NCI-H774 (cell line): Measurements from ENCODE around the gene KCNAB1.

ENCODE experiments used
- DNase-seq: peaks from one replicate; lab custom pipeline; 2025; lab: John Stamatoyannopoulos, UW

The KCNAB1 gene

DNA sequence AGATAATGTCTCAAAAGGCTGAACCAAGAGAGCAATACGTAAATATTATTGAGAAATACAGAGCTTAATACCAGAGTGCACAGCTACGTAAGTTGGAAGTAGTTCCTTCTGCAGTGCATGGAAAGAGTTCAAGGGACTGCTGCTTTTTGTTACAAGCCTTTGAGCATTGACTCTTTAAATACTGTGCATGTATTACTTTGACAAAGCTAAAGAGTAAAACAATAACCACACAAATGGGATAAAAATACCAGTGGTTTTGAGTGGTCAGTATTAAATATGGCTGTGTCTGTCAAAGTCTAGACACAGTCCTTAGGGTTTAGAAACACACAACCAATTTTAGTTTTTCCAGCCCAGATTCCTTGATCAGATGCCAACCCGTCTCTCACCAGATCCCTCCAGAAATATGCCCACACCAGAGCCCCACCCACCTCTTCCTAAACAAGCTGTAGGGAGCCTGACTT, 372.5 kb downstream of the KCNAB1 start:
- DNase-seq: no peak

DNA sequence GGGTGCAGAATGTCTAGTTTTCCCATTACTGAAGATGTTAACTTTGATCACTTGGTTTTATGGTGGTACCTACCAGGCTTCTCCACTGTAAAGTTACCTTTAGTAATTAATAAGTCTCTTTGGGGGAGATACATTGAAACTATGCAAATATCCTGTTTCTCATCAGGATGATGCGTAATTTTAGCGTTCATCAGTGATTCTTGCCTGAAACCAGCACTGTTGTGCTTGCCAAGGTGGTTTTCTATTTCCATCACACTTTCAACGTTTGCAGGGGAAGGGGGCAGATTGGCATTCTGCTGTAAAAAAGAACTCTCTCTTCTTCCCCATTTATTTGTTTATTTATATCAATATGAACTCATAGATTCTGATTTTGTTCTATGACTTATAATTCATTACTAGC, 373.5 kb downstream of the KCNAB1 start:
- DNase-seq: no peak

DNA sequence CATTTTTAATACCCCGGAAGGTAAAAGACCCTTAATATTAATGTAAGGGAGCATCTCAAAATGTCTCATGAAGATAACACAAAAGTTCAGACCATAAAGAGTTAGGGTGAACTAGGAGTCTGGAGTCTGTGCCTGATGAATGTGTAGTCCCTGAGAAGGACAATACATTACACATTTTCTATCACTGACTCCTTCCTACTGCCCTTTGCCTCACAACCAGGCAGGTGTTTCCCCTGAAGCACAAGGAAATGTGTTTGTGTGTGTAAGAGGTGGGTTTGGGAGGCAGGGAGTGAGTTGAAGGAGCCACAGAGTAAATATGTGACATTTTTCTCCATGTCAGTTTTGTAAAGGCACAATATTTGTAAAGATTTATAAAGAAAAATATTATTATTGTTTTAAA, 375.4 kb downstream of the KCNAB1 start:
- no peak for DNase-seq

DNA sequence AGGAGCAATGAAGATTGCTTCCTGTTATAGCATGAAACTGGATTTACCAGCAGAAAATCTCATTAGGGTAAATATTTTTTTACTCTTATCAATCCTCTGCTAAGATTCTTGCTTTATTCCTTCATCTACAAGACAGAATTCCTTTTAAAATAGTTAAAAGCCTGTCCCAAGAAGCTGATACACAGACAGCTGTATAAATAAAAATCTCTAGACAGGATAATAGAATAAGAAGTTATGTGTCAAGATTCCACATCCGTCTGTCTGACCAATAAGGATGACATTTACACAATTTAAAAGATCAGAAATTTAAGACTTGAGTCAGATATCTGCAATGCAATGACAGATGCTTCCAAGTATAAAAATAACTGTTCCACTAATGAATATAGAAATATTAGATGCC, 376.9 kb downstream of the KCNAB1 start:
- no peak for DNase-seq

DNA sequence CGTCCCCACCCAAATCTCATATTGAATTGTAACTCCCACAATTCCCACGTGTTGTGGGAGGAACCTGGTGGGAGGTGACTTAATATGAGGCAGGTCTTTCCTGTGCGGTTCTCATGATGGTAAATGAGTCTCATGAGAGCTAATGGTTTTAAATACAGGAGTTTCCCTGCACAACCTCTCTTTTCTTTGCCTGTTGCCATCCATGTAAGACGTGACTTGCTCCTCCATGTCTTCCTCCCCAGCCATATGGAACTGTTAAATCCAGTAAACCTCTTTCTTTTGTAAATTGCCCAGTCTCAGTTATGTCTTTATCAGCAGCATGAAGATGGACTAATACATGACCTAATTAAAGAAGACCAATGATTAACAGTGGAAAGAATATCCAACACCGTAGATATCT, 377.9 kb downstream of the KCNAB1 start:
- no peak for DNase-seq

DNA sequence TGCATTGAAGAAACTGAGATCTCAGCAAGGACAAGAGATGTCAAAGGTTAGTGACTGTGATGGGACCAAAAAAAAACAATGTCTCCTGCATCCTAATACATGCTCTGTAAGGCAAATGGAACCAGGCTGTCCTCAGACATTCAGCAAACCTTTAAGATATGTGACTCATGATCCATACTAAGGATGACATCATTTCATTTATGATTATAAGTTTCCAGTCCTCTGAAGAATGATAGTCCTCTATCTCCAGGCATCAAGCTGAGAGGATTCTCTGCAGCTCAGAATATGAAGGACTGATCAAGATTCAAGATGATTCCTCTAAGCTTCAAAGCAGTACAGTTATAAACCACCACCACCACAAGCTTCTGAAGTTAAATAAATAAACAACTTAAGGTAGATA, 386.9 kb downstream of the KCNAB1 start:
- no peak for DNase-seq

DNA sequence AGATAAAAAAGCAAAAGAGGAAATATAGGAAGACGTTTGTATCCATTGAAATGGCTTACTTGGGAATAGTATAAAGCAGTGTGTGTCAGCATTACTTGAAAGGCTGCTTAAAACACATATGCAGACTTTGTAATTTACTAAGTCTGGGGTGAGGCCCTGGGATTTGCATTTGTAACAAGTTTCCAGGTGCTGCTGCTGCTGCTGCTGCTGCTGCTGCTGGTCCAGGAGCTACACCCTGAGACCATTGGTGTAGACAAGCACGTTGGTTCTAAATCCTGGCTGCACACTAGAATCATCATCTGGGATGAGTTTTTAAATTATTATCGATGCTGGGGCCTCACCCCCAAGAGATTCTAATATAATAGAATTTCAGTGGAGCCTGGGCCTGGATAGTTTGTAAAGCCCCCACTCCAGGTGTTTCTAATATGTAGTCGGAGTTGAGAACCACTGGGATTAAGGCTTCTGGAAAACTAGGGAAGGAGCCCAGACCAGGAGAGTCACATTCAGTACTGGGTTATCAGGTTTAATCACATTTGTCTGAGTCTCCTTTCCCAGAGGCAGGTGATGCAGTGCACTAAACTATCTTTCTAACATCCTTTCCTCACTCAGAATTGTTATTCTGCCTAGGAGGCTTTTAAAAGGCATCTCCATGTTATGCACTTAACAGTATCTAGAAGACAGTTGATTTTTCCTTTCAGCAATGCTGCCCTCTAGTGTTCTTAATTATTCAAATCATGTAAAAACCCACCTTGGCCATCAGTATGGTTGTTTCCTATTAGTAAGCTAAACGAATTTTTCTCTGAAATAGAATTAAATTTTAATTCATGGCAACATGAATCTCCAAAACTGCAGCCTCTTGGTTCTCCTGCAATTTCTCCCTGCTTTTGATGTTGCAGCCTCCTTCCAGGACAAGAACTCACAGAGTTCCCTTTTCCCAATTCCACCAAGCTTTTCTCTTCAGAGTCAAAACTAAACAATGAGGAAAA, 389.1 kb downstream of the KCNAB1 start:
- DNase-seq: peak; percentile 40

DNA sequence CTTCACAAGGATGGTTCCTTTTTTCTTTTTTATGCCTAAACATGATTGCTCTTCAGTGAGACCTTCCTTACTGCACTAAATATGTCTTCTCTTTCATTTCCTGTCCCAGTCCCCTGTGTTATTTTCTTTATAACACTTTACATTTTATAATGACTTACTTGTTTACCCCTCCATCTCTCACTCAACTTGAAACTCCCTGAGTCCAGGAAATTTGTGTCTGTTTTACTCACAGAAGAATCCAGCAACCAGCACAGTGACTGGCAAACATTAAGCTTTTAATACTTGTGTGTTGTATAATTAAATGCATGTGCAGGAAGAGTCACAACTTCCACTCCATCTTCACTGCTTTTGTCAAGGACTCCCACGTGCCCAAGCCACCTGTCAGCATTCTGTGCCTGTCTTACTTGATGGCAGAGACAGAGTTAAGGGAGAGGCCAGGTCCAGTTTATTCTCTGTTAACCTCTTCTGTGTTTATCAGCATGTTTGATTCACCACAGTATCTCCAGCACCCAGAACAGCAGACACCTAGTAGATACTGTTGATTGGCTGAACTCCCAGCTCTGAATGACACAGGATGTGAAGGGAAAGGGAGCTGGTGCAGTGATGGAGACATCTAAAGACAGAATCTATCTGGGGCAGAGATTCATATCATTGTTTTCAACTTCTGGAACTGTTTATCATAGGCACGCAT, 391.8 kb downstream of the KCNAB1 start:
- no peak for DNase-seq

DNA sequence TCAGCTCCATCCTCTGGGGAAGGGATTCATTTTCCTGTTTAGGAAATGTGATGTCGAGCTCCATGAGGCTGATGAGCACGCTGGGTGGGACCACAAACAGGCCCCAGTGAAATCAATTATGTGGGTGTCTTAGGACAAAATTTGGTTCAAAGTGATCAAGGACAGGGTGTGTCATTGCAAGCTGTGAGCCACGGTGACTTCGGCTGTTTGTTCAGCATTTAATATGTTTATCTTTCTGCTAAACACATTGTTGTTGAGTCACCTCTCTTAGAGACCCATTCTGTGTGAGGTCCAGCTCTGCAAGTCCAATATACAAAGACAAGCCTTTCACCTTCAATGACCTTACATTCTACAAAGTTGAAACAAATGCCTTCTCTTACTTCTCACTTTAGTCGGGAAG, 393.2 kb downstream of the KCNAB1 start:
- DNase-seq: peak; percentile 78

DNA sequence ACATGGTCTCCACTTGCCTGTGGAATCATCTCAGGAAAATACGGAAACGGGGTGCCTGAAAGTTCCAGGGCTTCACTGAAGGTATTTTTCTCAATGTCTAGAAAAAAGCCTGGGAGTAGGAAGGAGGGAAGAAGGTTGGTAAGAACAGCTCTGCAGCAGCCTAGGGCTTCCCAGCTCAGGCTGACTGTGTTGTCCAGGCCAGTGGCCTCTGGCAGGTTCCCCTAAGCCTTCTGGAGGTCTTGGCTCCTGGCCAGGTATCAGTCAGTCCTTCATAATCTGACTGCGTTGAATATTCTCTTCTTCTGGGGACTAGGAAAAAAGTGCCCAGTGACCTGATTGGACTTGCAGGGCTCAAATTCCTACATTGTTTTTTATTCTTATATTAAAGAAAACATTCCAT, 395.9 kb downstream of the KCNAB1 start:
- DNase-seq: no peak

DNA sequence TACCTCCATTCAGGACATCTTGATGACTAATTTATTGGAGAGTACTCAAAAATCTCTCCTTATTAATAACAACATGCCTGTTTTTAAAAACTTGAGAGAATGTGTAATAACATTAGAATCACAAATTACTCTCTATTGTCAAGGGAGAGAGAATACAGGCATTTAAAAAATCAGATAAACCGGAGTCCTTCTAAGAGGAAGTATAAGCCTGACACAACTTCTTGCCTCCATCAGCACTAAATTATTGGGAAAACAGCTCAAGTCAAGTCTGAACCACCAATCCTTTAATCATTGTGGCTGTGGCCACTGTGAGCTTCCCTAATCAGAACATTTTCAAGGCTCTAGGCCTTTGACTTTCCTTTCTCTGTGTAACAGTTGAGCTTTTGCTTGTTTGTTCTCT, 396.6 kb downstream of the KCNAB1 start:
- no peak for DNase-seq

DNA sequence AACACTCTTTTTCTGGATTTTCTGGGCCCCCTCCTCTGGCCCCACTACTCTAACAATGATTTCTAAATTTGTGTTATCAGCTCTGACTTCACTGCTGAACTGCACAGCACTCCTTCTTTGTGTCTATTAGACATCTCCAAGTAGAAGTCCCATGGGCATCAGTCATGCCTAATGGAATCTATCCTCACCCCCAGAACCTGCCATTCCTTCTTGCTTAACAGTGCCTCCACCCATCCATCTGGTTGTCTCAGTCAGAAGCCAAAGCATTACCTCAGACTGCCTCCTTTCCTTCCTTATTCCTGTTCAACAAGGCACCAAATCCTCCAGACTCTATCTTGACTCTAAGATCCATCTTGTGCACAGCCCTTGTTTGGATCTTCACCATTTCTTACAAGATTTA, 398.3 kb downstream of the KCNAB1 start:
- no peak for DNase-seq

DNA sequence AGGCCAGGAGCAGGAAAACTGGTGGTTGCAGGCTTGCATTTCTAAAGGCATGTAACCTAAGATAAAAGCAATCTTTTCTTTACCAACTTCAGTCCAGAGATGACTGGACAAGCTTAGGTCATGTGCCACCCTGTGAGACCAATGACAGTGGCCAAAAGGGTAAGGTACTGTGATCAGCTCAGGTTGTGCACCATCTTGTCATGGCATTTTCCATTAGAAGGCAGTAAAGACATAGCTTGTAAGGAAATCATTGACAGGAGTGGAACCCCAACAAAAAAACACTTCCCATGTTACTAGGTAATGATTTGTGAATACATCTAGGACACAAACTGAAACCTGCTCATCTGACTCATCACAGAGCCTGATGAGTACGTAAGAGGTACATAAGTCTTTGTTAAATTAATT, 399.4 kb downstream of the KCNAB1 start:
- no peak for DNase-seq

DNA sequence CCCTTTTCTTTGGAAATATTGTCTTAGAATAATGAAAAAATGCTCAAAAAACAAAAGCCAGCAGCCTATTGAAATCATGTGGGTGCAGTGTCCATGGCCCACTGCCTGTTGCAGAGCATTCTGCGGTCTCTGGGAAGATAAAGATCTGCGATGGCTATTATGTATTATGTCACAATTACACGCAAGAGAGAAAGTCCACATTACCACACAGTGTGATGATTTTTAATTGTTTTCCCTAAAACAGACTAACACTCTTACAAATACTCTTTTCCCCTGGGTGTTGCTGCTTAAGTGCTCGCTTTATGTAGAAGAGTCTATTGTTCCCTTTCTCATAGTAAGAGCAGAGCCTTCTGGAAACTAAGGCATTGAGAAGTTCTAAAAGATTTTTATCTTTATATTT, 402.3 kb downstream of the KCNAB1 start:
- no peak for DNase-seq

DNA sequence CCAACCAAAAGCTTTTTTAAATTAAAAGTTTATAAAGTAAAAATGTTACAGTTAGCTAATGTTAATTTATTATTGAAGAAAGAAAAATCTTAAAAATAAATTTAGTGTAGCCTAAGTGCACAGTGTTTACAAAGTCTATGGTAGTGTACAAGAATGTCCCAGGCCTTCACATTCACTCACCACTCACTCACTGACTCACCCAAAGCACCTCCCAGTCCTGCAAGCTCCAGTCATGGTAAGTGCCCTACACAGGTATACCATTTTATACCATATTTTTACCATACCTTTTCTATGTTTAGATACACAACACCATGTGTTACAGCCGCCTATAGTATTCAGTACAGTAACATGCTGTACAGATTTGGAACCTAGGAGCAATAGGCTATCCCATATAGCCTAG, 405.4 kb downstream of the KCNAB1 start:
- no peak for DNase-seq

DNA sequence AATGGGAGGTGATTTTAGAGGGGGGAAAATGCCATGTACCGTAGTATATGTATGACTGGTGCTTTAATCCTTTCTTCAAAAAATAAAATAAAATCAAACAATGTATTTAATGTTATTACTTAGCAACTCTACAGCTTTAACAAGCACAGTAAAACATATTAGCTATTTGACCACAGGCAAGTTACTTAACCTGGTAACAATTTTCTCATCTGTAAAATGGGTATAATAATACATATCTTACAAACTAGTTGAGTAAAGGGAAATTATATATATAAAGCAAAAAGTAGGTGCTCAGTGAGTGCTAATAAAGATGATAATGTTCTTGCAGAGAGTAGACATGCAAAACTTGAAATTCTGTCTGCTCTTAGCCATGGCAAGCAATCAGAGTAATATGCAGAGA, 406.7 kb downstream of the KCNAB1 start:
- no peak for DNase-seq

DNA sequence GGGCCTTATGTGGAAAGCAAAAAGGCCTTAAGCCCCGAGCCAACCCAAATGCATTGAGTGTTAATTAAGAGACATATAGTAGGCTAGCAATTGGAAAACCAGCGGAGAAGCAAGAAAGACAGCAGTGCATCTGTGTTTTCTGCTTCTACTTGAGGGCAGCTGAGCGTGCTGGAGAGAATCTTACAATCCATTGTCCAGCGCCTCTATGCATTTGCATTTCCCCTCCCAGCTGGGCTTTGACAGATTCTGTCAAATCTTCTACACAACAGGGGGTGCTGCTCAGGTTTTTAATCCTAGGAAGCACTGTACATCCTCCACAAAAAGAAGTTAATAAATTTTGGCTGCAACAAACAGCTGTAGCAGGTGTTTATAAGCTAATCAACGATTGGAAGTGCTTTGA, 410.6 kb downstream of the KCNAB1 start:
- DNase-seq: no peak

DNA sequence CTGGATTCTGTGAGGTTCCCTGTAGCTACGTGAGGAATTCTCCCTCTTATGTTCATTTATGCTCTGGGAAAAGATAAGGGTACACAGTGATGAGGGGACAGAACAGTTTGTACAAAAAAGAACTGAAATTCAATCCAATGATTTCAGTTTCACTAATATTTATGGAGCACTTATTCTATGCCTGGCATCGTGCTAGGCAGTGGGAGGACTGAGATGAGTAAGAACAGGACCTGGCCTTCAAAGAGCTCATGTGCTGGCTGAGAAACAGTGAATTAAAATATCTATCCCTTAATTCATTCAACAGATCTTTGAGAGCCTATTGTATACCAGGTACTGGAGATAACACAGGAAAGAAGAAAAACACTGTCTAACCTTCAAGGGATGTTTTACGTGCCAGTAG, 412.4 kb downstream of the KCNAB1 start:
- no peak for DNase-seq

DNA sequence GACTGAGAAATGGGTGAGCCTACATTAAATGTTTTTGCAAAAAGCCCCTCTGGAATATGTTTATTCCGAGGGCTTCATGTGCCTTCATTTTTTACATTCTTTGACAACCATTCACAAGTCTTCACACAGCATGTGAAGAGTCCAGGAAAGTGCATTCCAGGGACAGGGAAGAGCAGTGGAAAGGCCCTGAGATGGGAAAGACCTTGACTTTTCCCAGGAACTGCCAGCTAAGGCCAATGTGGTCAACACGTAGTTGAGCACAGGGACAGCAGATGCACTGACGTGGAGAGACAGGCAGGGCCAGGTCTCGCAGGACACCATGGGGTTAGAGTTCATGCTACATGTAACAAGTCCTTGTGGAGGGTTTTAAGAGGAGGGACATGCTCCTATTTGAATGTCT, 412.8 kb downstream of the KCNAB1 start:
- no peak for DNase-seq

DNA sequence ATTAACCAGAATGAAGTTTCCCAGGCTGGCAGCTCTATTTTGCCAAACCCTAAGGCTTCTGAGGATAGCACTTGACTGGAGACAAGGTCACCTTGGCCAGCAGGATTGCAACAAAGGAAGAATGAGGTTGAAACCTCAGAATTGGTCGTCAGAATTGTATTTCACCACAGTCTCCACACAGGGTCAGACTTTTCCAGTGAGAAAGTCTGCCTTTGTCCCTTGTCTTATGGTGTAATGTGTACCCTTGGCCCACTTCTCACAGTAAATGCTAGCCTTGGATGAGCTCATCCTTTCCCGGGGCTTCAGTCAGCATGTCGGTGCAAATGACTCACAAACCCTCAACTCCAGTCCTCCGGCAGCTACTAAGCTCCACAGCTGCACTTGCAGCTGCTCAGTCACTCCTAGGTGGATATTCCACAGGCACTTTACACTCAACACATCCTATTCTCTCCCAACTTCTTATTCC, 414.8 kb downstream of the KCNAB1 start:
- DNase-seq: no peak

DNA sequence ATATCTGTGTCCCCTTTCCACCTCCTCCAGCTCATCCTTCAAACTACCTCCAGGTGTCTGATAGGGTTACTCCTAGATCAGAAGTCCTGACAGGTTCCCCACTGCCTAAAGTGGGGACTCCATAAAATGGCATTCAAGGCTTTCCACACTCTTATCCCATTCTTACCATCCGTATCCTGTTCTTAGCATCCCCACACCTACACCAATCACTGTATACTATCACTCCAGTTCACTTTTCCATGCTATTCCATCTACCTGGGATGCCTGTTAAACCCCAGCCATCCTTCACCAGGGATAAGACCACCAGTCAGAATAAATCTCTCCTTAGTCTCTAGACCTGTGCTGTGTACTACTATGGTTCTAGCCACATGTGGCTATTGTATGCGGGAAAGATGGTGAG, 415.4 kb downstream of the KCNAB1 start:
- DNase-seq: no peak

DNA sequence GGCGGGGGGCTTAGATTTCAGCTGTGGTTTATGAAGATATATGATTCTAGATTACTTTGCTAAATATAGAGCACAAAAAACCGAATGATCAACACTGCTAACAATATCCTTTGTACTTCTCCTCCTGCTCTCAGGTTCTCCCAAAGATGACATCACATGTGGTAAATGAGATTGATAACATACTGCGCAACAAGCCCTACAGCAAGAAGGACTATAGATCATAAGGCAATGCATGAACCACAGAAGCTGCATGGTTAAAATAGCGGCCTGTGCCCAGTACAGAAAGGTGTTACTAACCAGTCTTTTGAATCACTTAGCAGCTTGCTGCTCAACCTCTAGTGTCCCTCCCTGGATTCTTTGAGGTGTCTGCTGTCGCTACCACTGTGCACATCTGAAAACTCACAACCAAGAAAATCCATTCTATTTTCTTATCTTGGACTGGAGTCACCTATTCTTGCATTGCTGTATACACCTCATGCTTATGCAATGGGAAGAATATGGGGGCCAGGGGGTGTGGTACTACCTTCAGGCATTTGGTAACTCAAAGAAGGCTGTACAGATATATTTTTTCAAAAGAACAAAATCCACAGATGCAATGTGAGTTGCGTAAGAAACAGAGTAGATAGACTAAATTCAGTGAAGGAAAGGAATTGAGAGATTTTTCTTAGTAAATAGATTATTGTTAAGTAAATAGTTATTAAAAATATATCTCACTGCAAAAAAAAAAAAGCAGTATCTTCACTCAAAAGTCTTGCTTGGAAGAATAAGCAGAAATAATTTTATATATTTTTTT, 416.3 kb downstream of the KCNAB1 start:
- DNase-seq: no peak
